Activated naive CD8-positive, alpha-beta T cell treated with anti-CD3 and anti-CD28 coated beads, Interleukin-2, amount 50 U/mL, for 24 hours (primary cell): ENCODE data around the gene C1orf159.

Experiments used
- ATAC-seq: fragments of 150-1000 bp; cut with Tn5 transposase; one replicate; pipeline ENCODE4 v1.10.0; 2021
- DNase-seq: peaks from one replicate; pipeline ENCODE4 v3.0.0; 2021
- H3K27ac Mint-ChIP-seq: one replicate; pipeline ENCODE4 v1.8.0; 2021; ENCODE audit warnings: mild to moderate bottlenecking, mixed read lengths
- H3K27me3 Mint-ChIP-seq: one replicate; pipeline ENCODE4 v1.8.0; 2021; ENCODE audit warnings: mixed read lengths
- H3K36me3 Mint-ChIP-seq: one replicate; pipeline ENCODE4 v1.8.0; 2021; ENCODE audit warnings: low read depth, mixed read lengths
- H3K4me1 Mint-ChIP-seq: one replicate; pipeline ENCODE4 v1.8.0; 2021; ENCODE audit warnings: mixed read lengths
- H3K4me3 Mint-ChIP-seq: one replicate; pipeline ENCODE4 v1.8.0; 2021; ENCODE audit warnings: mild to moderate bottlenecking, moderate library complexity, mixed read lengths
- H3K9me3 Mint-ChIP-seq: one replicate; pipeline ENCODE4 v1.8.0; 2021; ENCODE audit warnings: mixed read lengths

The C1orf159 gene

DNA sequence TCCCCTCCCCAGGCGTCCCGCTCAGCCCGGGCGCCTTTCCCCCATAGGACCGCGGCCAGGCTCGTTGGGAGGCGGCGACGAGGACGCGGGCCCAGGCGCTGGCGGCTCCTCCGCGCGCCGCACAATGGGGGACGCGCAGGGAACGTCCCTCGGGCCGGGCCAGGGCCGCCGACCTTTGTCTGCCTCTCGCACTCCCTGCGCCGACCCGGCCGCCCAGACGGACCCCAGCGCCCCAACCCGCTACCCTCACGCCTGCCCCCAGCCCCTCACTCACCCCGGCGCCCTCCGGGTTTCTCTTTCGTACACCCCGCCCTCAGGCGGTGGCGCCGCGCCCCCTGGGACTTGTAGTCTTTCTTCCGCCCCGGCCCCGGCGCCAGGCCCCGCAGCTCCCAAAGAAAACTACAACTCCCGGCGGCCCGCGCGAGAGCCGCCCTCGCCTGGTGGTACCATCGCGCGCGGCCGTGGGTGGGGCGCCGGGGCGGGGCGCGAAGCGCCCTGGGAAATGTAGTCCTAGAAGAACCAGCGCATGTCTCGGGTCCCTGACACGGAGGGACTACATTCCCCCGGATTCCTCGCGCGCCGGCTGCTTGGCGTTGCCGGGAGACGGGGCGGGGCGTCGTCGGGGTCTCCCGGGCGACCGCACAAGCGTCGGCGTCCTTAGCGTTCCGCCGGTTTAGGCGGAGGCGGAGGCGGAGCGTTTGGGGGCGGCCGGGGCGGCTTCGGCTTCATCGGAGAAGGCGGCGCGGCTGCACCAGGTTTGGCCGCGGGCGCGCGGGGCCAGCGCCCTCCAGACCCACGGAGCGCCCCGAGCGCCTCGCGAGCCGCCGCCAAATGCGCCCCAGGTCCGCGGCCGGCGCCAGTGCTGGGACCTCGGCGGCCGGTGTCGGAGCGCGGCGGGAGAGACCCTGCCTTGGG, at the start of gene C1orf159:
C1orf159 (minus strand) TSS at position 304 of the 915 bp plus-strand sequence. CDS start 24,546 bp downstream, outside the sequence.
- DNase-seq = peak; percentile 99
- Mint-ChIP-seq H3K27ac (peak within 1 kb of the TSS; percentile 72), H3K27me3 (peaks cover 12% of the 10 kb centered on the region), H3K4me3 (peak within 1 kb of the TSS; percentile 83), H3K36me3 (peaks cover 32% of the 10 kb centered on the region), H3K9me3 (peaks cover 5% of the 10 kb centered on the region), H3K4me1 (peaks cover 16% of the 10 kb centered on the region)
- peak; percentile 98 for ATAC-seq

DNA sequence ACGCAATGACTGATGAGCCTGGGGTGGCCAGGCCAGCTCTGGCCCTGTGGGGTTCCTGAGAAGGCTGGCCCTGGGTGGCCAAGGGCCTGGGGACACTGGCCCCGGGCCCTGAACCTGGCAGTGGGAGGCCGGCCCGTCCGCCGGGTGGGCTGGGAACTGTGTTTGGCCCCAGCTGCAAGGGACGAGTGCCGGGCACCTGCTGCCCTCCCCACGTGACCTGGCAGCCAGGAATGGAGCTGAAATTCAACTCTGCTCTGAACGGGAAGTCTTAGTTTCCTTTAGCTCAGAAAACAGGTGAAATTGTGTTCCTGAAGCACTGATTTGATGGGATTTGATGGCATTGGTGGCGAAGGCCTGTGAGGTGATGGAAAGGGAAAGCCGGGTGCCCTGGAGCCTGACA, 49.6 kb upstream of the C1orf159 start:
- DNase-seq = no peak
- Mint-ChIP-seq H3K27ac (no peak overlapping the region), H3K9me3 (no peaks in the 10 kb centered on the region), H3K4me1 (peaks cover 11% of the 10 kb centered on the region), H3K4me3 (no peak overlapping the region), H3K36me3 (no peaks in the 10 kb centered on the region), H3K27me3 (peaks cover 3% of the 10 kb centered on the region)
- no peak for ATAC-seq

DNA sequence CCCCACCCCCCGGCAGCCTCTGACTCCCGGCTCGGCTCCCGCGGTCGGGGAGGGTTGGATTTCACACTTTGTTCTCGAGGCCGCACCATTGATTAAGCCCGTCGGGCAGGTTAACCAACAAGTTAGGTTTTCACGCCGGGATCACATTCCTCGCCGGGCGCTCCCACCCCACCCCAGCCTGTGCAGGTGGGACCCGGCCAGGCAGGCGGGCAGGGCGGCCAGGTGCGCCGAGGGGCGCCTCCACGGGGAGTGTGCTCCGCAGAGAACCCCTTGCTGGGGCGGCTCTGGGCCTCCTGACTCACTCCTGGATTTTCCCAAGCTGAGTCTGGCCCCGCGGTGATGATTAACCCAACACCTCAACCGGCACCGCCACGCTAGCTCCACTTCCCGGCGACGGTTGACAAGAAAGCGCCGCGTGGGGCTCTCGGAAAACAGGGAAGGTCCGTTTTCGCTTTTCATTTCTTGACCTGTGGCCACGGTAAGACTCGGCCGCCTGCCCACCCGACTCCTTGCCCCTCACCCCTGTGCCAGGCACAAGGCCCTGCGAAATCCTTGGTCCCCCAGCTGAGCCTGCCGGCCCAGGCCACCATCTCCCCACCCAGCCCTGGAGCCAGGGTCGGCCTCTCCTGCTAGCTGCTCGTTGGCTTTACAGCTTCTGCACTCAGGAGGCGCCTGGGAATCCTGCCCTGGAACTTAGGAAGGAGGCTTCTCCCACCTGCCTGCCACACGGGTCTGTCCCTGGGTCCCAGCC, 49.0 kb upstream of the C1orf159 start:
- Mint-ChIP-seq H3K9me3 (no peaks in the 10 kb centered on the region), H3K27me3 (no peaks in the 10 kb centered on the region), H3K36me3 (no peaks in the 10 kb centered on the region), H3K4me1 (peaks cover 7% of the 10 kb centered on the region), H3K4me3 (no peak overlapping the region), H3K27ac (no peak overlapping the region)
- DNase-seq (no peak), ATAC-seq (no peak)

- Mint-ChIP-seq H3K27me3 (no peaks in the 10 kb centered on the region), H3K4me3 (no peak overlapping the region), H3K27ac (no peak overlapping the region), H3K9me3 (no peaks in the 10 kb centered on the region), H3K4me1 (peaks cover 5% of the 10 kb centered on the region), H3K36me3 (no peaks in the 10 kb centered on the region)
- DNase-seq (no peak), ATAC-seq (no peak)
Measured at GRCh38 chr1:1164361-1164700, 48.4 kb upstream of the C1orf159 start.

DNA sequence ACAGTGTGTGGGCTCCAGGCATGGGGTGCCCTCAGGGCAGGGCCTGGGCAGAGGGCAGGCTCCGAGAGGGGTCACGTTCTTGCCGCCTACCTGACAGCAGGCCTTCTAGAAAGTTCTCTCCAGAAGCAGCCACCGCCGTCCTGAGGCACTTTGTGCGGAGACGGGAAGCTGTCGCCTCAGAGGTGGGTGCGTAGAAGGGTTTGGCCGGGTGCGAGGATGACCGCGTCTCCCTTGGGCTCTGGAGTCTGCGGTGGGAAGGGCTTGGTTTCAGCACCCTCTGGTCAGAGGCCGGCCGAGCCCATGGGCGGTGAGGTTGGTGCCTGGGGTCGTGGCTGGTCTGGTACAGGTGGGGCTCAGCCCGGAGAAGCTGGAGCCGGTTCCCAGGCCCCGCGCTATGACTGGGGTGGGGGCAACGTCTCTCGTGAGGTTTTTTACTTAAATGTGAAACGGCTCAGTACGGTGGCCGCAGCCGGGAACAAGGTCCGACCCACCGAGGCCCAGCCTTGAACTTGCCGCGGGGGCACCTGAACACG, 47.7 kb upstream of the C1orf159 start:
- H3K27ac Mint-ChIP-seq = no peak overlapping the region
- no peaks in the 10 kb centered on the region for H3K27me3 Mint-ChIP-seq
- ATAC-seq = no peak
- DNase-seq = no peak
- peaks cover 5% of the 10 kb centered on the region for H3K4me1 Mint-ChIP-seq
- H3K4me3 Mint-ChIP-seq = no peak overlapping the region
- no peaks in the 10 kb centered on the region for H3K36me3 Mint-ChIP-seq
- no peaks in the 10 kb centered on the region for H3K9me3 Mint-ChIP-seq

- no peak for DNase-seq
- H3K36me3 Mint-ChIP-seq = no peaks in the 10 kb centered on the region
- H3K4me1 Mint-ChIP-seq = peaks cover 5% of the 10 kb centered on the region
- no peaks in the 10 kb centered on the region for H3K27me3 Mint-ChIP-seq
- H3K27ac Mint-ChIP-seq = no peak overlapping the region
- no peaks in the 10 kb centered on the region for H3K9me3 Mint-ChIP-seq
- no peak for ATAC-seq
- H3K4me3 Mint-ChIP-seq = no peak overlapping the region
Measured at GRCh38 chr1:1162597-1163537, 47.0 kb upstream of the C1orf159 start.

DNA sequence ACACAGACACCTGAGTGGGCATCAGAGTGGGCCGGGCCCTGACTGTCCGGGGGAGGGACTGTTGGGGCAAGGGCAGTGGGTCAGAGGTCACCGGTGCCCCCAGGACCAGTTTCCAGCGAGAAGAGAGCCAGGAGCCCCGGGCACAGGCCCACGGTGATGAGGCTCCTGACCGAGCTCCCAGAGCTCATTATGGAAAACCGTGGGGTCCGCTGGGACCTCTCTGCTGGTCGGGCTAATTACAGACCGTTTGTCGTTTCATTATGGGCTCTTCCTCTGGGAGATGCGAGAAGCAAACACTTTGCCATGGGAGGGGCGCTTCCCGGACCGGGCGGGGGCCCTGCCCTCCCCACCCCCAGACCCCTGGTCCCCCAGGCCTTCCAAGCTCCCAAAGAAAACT, 45.8 kb upstream of the C1orf159 start:
- Mint-ChIP-seq H3K27me3 (no peaks in the 10 kb centered on the region), H3K4me1 (peaks cover 5% of the 10 kb centered on the region), H3K9me3 (no peaks in the 10 kb centered on the region), H3K4me3 (no peak overlapping the region), H3K27ac (no peak overlapping the region), H3K36me3 (no peaks in the 10 kb centered on the region)
- DNase-seq = no peak
- no peak for ATAC-seq

- Mint-ChIP-seq H3K36me3 (no peaks in the 10 kb centered on the region), H3K27ac (no peak overlapping the region)
- no peak for DNase-seq
Measured at GRCh38 chr1:1161078-1161682, 45.3 kb upstream of the C1orf159 start.

DNA sequence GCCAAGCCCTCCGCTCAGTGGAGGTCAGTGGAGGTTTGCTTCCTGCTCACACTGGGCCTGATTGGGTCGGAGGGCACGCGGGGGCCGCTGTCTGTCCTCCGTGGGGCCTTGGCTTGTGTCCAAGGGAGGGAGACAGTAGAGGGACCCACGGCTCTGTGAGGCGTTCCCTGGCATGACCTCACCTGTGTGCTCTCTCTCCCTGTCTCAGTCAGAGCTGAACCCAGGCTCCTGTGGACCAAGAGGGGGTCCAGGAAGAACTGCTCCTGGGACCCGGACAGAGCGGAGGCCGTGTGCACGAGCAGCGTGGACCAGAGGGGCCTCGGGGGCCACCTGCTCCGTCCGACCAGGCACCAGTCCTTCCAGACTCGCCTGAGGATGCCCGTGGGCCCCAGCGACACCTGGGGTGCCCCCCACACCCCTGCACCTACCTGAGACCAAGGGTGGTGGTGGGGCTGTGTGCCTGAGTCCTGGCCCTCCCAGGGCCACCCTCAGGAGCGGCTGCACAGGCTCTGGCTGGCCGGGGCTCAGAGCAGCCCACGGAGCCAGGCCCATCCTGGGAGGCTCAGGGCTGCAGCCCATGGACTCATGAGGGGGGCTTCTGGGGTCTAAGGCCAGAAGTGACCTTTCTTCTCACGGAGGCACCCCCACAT, 44.5 kb upstream of the C1orf159 start:
- no peak for ATAC-seq
- no peaks in the 10 kb centered on the region for H3K9me3 Mint-ChIP-seq
- H3K4me3 Mint-ChIP-seq = no peak overlapping the region
- no peak overlapping the region for H3K27ac Mint-ChIP-seq
- H3K36me3 Mint-ChIP-seq = no peaks in the 10 kb centered on the region
- no peaks in the 10 kb centered on the region for H3K27me3 Mint-ChIP-seq
- no peak for DNase-seq
- no peaks in the 10 kb centered on the region for H3K4me1 Mint-ChIP-seq

More at GRCh38 chr1:1161078-1161682, 45.3 kb upstream of the C1orf159 start:
- no peaks in the 10 kb centered on the region for H3K9me3 Mint-ChIP-seq
- no peaks in the 10 kb centered on the region for H3K27me3 Mint-ChIP-seq
- peaks cover 5% of the 10 kb centered on the region for H3K4me1 Mint-ChIP-seq
- no peak for ATAC-seq
- H3K4me3 Mint-ChIP-seq = no peak overlapping the region

GRCh38 chr1:1157914-1158710, 42.2 kb upstream of the C1orf159 start:
- H3K36me3 Mint-ChIP-seq = no peaks in the 10 kb centered on the region
- peaks cover 10% of the 10 kb centered on the region for H3K9me3 Mint-ChIP-seq
- H3K27me3 Mint-ChIP-seq = no peaks in the 10 kb centered on the region
- H3K4me1 Mint-ChIP-seq = peaks cover 3% of the 10 kb centered on the region
- ATAC-seq (peak; percentile 27), DNase-seq (peak; percentile 37)
- no peak overlapping the region for H3K4me3 Mint-ChIP-seq
- no peak overlapping the region for H3K27ac Mint-ChIP-seq

DNA sequence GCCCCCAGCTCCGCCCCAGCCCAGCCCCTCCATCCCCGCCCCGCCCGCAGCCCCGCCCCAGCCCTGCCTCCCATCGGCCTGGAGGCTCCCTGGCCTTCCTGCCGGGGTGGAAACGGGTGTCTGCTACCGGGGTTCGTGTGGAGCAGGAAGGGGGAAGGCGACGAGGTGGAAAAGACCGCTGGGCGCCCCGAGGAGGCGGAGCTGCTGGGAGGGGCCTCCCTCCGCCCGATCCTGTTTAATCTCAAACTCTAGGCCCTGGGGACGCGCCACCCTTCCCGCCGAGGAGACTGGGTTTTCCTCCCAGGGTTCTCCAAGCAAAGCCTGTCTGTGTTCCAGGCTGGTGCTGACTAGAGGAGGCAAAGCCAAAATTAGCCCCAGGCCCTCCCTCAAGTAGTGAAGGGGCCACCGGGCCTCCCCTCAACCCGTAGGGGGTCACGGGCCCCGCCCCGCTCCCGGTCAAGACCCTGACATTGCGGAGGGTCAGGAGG, 41.6 kb upstream of the C1orf159 start:
- peaks cover 17% of the 10 kb centered on the region for H3K9me3 Mint-ChIP-seq
- H3K4me3 Mint-ChIP-seq = peak overlapping the region; percentile 67
- peak overlapping the region; percentile 59 for H3K27ac Mint-ChIP-seq
- DNase-seq (peak; percentile 75), ATAC-seq (peak; percentile 89)
- H3K27me3 Mint-ChIP-seq = no peaks in the 10 kb centered on the region
- peaks cover 3% of the 10 kb centered on the region for H3K36me3 Mint-ChIP-seq
- peaks cover 5% of the 10 kb centered on the region for H3K4me1 Mint-ChIP-seq

DNA sequence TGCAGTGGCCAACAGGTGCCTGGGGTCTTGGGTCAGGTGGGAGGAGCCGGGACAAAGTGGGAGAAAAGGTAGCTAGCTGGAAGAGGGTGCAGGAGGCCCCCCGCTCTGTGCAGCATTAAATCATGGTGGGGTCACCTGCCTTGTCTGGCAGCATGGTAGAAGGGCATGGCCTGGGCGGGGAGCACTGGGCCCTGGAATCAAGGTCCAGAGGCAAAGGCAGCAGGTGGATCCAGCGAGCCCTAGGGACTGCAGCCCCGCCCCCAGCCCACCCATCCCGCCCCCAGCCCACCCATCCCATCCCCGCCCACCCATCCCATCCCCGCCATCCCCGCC, 41.1 kb upstream of the C1orf159 start:
- no peak for ATAC-seq
- no peak for DNase-seq
- H3K9me3 Mint-ChIP-seq = peaks cover 21% of the 10 kb centered on the region
- no peaks in the 10 kb centered on the region for H3K27me3 Mint-ChIP-seq
- peaks cover 5% of the 10 kb centered on the region for H3K4me1 Mint-ChIP-seq
- H3K27ac Mint-ChIP-seq = no peak overlapping the region
- no peak overlapping the region for H3K4me3 Mint-ChIP-seq
- peaks cover 4% of the 10 kb centered on the region for H3K36me3 Mint-ChIP-seq
